Panc1 (cell line): Measurements from ENCODE around the gene CEBPE. TPM values are rescaled to one million over a fixed set of nuclear protein-coding genes. Genes with fewer than 3 reads are reported as not detected.
A peak's percentile ranks its signal among the peaks of the same experiment; 100 is the strongest.

ENCODE experiments used
- ATAC-seq: fragments of 200-7000 bp; cut with Tn5 transposase; 2 replicates; pipeline ENCODE4 v1.9.1; 2020; ENCODE audit warnings: mild to moderate bottlenecking, moderate library complexity
- BruUV-seq: library from RNA; stranded (reverse); fragments of 400-500 nt; replicated peaks from 2 replicates; lab custom pipeline; 2021; lab: Mats Ljungman, UMichigan
- CTCF ChIA-PET: fragments of 300-600 bp; sonication (Branson Sonifier 250); formaldehyde crosslinking; loops from one replicate; lab custom pipeline; 2022; ENCODE audit warnings: antibody characterized with exemption; lab: Charles Lee
- POLR2A ChIA-PET: fragments of 300-600 bp; sonication (Branson Sonifier 250); formaldehyde crosslinking; loops from one replicate; lab custom pipeline; 2022; ENCODE audit warnings: antibody characterized with exemption; lab: Charles Lee
- DNase-seq: peaks from one replicate; pipeline ENCODE4 v3.0.0-alpha.2; 2010; ENCODE audit warnings: low read depth, low spot score
- H3K27ac ChIP-seq: 2 replicates; pipeline ENCODE4 v1.5.1; 2011; ENCODE audit warnings: mild to moderate bottlenecking, low read length, inconsistent platforms
- H3K27me3 ChIP-seq: fragments of 200-500 bp; sonication (Bioruptor generic); 2 replicates; pipeline ENCODE4 v1.6.0; 2014; ENCODE audit warnings: low read length, inconsistent platforms; ENCODE audit not compliant: control insufficient read depth, insufficient read depth
- H3K36me3 ChIP-seq: fragments of 200-500 bp; sonication (Bioruptor generic); 2 replicates; pipeline ENCODE4 v1.5.1; 2014; ENCODE audit warnings: inconsistent platforms, mild to moderate bottlenecking, low read length, moderate library complexity; ENCODE audit not compliant: control insufficient read depth, insufficient read depth
- H3K4me1 ChIP-seq: 2 replicates; pipeline ENCODE4 v1.5.1; 2011; ENCODE audit warnings: inconsistent platforms, mild to moderate bottlenecking, low read length, moderate library complexity; ENCODE audit not compliant: control insufficient read depth, insufficient read depth
- H3K4me3 ChIP-seq, 2 experiments: 2 replicates each; pipeline ENCODE4 v1.5.1; 2011 to 2012; ENCODE audit warnings: low read depth in 2 of 2, low read length in 2 of 2, mild to moderate bottlenecking in 2 of 2, inconsistent platforms in 1 of 2, moderate library complexity in 1 of 2
- H3K9me3 ChIP-seq: fragments of 200-500 bp; sonication (Bioruptor generic); 2 replicates; pipeline ENCODE4 v1.5.1; 2014; ENCODE audit warnings: low read depth, mild to moderate bottlenecking, inconsistent platforms, low read length, moderate library complexity; ENCODE audit not compliant: control insufficient read depth, insufficient read depth
- CTCF ChIP-seq: fragments of 450-650 bp; IDR thresholded peaks from 2 replicates; pipeline ENCODE4 v1.5.1; 2017; ENCODE audit warnings: mild to moderate bottlenecking
- POLR2AphosphoS5 ChIP-seq: IDR thresholded peaks from 2 replicates; pipeline ENCODE4 v1.6.1; 2012; ENCODE audit warnings: mild to moderate bottlenecking, low read depth, low read length, moderate library complexity
- SIN3A ChIP-seq: IDR thresholded peaks from 2 replicates; pipeline ENCODE4 v1.6.1; 2012; ENCODE audit warnings: low read depth, mild to moderate bottlenecking, low read length, moderate library complexity, borderline replicate concordance; ENCODE audit not compliant: insufficient read depth
- TCF7L2 ChIP-seq: IDR thresholded peaks from 2 replicates; pipeline ENCODE4 v1.6.1; 2011; ENCODE audit warnings: mild to moderate bottlenecking, low read depth, low read length, inconsistent platforms
- in situ Hi-C: cut with HindIII; loops from 2 replicates; pipeline ENCODE4 v1.10.0; 2016; ENCODE audit warnings: low sequenced_read_pairs, low pct_unique_long_range_greater_than_20kb
- intact Hi-C: fragments of 100-400 bp; cut with micrococcal nuclease; formaldehyde crosslinking; loops from one replicate; pipeline ENCODE4 v1.10.0; 2022; ENCODE audit not compliant: unreplicated experiment
- total RNA-seq: library from RNA; stranded (reverse); gene quantifications from one replicate; pipeline ENCODE4 v1.2.1, GENCODE V29; 2021; ENCODE audit not compliant: unreplicated experiment
- TF ChIP-seq, protein P1 (sequence below), 2 experiments: IDR thresholded peaks; 2 replicates each; pipeline ENCODE4 v1.6.1; 2011 to 2012; ENCODE audit warnings: low read depth in 2 of 2, control low read depth in 1 of 2, low read length in 1 of 2, mild to moderate bottlenecking in 1 of 2, moderate library complexity in 1 of 2; ENCODE audit not compliant: insufficient read depth in 1 of 2

The CEBPE gene
- total RNA-seq, 1 experiment from 2014 or later: not detected

DNA sequence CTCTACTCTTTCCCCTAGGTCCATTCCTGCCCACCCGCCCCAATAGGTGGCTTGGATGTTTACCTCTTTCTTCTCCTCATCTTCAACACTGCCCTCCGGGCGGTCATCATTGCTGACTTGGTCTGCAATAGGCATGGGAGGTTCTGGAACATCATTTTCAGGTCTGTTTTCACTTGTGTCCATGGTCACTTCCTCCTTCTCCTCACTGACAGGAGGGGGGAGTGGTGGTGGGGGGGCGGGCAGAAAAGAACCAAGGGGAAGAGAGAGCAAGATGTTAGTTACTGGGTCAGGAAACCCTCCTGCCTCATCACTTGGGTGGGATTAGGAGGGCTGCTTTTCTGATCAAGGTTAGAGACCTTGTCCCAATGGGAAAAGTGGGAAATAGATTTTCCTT is 49.6 kb downstream of the CEBPE start:
- peak overlapping the region; percentile 7; the same call in 1 of the 2 replicates for H3K27ac ChIP-seq

GRCh38 chr14:23068789-23069412 is 50.2 kb downstream of the CEBPE start:
- TSS peak; percentile 12 for BruUV-seq
- in situ Hi-C loops (no loop called here), intact Hi-C loops (no loop called here)
- Histone ChIP-seq H3K27ac (peak overlapping the region; percentile 7; the same call in 1 of the 2 replicates), H3K4me3 (no peak overlapping the region), H3K9me3 (no peaks in the 10 kb centered on the region), H3K27me3 (no peaks in the 10 kb centered on the region), H3K4me1 (peaks cover 16% of the 10 kb centered on the region), H3K36me3 (peaks cover 20% of the 10 kb centered on the region)
- ATAC-seq: peak; percentile 88
- no peak for TF ChIP-seq TCF7L2
- TF ChIP-seq SIN3A: no peak
- TF ChIP-seq, protein P1, sequence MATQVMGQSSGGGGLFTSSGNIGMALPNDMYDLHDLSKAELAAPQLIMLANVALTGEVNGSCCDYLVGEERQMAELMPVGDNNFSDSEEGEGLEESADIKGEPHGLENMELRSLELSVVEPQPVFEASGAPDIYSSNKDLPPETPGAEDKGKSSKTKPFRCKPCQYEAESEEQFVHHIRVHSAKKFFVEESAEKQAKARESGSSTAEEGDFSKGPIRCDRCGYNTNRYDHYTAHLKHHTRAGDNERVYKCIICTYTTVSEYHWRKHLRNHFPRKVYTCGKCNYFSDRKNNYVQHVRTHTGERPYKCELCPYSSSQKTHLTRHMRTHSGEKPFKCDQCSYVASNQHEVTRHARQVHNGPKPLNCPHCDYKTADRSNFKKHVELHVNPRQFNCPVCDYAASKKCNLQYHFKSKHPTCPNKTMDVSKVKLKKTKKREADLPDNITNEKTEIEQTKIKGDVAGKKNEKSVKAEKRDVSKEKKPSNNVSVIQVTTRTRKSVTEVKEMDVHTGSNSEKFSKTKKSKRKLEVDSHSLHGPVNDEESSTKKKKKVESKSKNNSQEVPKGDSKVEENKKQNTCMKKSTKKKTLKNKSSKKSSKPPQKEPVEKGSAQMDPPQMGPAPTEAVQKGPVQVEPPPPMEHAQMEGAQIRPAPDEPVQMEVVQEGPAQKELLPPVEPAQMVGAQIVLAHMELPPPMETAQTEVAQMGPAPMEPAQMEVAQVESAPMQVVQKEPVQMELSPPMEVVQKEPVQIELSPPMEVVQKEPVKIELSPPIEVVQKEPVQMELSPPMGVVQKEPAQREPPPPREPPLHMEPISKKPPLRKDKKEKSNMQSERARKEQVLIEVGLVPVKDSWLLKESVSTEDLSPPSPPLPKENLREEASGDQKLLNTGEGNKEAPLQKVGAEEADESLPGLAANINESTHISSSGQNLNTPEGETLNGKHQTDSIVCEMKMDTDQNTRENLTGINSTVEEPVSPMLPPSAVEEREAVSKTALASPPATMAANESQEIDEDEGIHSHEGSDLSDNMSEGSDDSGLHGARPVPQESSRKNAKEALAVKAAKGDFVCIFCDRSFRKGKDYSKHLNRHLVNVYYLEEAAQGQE (IDR thresholded peaks at IDR 0.05; ENCODE audit: insufficient read depth in 1 of 2, low read depth in 2 of 2, low read length in 1 of 2): no peak
- no peak for TF ChIP-seq POLR2AphosphoS5
- TF ChIP-seq CTCF: peak; percentile 95
- POLR2A ChIA-PET: interaction anchor here (0.9 to 1.3 kb wide), 2 partner anchors 26 to 40 kb away, joined by 5 to 6 read pairs; partner anchors contain the start of genes ACIN1 and C14orf119
- CTCF ChIA-PET: interaction anchor here (0.6 to 1.6 kb wide), 14 partner anchors 9 to 156 kb away, joined by 3 to 28 read pairs (median 4); partner anchors contain the start of genes ACIN1 and C14orf119
- DNase-seq: peak; percentile 86

More for the DNA sequence above, 49.6 kb downstream of the CEBPE start:
- Histone ChIP-seq H3K4me3 (no peak overlapping the region), H3K4me1 (peaks cover 16% of the 10 kb centered on the region), H3K27me3 (no peaks in the 10 kb centered on the region), H3K36me3 (peaks cover 18% of the 10 kb centered on the region), H3K9me3 (no peaks in the 10 kb centered on the region)
- CTCF ChIA-PET: interaction anchor here (0.6 to 1.6 kb wide), 11 partner anchors 8 to 155 kb away, joined by 3 to 28 read pairs (median 8); partner anchors contain the start of genes ACIN1 and C14orf119
- in situ Hi-C loops: no loop called here
- DNase-seq: no peak
- TF ChIP-seq, protein P1 (IDR thresholded peaks at IDR 0.05; ENCODE audit: insufficient read depth in 1 of 2, low read depth in 2 of 2, low read length in 1 of 2): no peak
- TF ChIP-seq POLR2AphosphoS5: no peak
- intact Hi-C loops: no loop called here
- no peak for ATAC-seq
- BruUV-seq: no TSS peak
- POLR2A ChIA-PET: interaction anchor here (0.9 to 1.3 kb wide), 2 partner anchors 25 to 39 kb away, joined by 5 to 6 read pairs; partner anchors contain the start of genes ACIN1 and C14orf119
